ENCODE results near the gene FBXL20.

DNA sequence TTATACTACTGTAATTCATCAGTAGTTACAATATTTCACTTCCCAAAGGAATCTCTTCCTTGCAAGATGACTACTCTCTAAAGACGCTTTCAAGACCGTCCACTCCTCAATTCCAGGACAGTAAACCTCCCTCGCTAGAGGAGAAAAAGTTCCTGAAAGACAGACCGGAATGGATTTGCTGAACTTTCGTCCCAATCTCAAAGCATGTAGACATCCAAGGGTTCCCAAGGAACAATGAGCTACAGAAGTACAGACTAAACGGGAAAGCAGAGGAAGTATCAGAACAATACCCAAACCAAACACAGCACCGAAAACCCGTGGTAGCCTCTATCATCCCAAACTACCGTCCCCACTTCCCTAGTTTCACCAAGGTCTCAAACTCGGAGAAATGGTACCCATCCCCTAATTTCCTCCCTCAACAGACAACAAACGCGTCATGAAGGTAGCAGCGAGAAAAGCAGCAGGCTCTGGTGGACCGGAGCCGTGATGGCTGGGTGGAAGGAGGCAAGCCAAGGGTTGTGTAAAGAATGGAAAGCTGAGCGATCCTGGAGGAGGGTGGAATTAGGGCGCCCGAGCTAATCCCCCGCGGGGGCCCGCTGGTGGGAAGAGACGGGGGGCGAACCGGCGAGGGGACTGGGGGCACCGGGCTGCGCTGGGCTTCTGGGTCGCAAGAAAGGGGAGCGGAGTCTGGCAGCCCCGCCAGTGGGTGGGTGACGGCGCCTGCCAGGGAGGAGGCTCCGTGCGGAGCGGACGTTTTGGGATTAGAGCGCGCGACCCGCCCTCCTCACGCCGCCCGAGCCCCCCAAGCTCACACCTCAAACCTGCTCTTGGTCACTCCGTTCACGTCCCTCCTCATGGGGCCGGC, 647 bp downstream of the FBXL20 start:
- TF ChIP-seq, protein P1, sequence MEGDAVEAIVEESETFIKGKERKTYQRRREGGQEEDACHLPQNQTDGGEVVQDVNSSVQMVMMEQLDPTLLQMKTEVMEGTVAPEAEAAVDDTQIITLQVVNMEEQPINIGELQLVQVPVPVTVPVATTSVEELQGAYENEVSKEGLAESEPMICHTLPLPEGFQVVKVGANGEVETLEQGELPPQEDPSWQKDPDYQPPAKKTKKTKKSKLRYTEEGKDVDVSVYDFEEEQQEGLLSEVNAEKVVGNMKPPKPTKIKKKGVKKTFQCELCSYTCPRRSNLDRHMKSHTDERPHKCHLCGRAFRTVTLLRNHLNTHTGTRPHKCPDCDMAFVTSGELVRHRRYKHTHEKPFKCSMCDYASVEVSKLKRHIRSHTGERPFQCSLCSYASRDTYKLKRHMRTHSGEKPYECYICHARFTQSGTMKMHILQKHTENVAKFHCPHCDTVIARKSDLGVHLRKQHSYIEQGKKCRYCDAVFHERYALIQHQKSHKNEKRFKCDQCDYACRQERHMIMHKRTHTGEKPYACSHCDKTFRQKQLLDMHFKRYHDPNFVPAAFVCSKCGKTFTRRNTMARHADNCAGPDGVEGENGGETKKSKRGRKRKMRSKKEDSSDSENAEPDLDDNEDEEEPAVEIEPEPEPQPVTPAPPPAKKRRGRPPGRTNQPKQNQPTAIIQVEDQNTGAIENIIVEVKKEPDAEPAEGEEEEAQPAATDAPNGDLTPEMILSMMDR (IDR thresholded peaks at IDR 0.05), result no peak
- TF ChIP-seq POLR2A (IDR thresholded peaks at IDR 0.05), result no peak
